Nephron (organoid): Measurements from ENCODE around the gene PPP3CA.
A peak's percentile ranks its signal among the peaks of the same experiment; 100 is the strongest.

ENCODE experiments used
- H3K27ac Mint-ChIP-seq, 3 experiments: 2 replicates each; pipeline ENCODE4 v1.8.0; 2020; ENCODE audit warnings: mixed read lengths in 3 of 3, mild to moderate bottlenecking in 2 of 3, moderate library complexity in 1 of 3
- H3K27me3 Mint-ChIP-seq: 2 replicates; pipeline ENCODE4 v1.8.0; 2021; ENCODE audit warnings: low read depth, mild to moderate bottlenecking, moderate library complexity, mixed read lengths
- H3K36me3 Mint-ChIP-seq: 2 replicates; pipeline ENCODE4 v1.8.0; 2020; ENCODE audit warnings: low read depth, mixed read lengths
- H3K4me1 Mint-ChIP-seq: 2 replicates; pipeline ENCODE4 v1.8.0; 2020; ENCODE audit warnings: mixed read lengths
- H3K4me3 Mint-ChIP-seq, 3 experiments: 2 replicates each; pipeline ENCODE4 v1.8.0; 2020; ENCODE audit warnings: mild to moderate bottlenecking in 3 of 3, mixed read lengths in 3 of 3, moderate library complexity in 2 of 3
- H3K9me3 Mint-ChIP-seq: 2 replicates; pipeline ENCODE4 v1.8.0; 2020; ENCODE audit warnings: mixed read lengths
- TF ChIP-seq, protein P1 (sequence below), 3 experiments: fragments of 200-600 bp; sonication (generic); IDR thresholded peaks; one replicate each; pipeline ENCODE4 v1.5.0; 2021; ENCODE audit warnings: antibody characterized with exemption in 3 of 3; ENCODE audit not compliant: unreplicated experiment in 3 of 3

Gene PPP3CA

DNA sequence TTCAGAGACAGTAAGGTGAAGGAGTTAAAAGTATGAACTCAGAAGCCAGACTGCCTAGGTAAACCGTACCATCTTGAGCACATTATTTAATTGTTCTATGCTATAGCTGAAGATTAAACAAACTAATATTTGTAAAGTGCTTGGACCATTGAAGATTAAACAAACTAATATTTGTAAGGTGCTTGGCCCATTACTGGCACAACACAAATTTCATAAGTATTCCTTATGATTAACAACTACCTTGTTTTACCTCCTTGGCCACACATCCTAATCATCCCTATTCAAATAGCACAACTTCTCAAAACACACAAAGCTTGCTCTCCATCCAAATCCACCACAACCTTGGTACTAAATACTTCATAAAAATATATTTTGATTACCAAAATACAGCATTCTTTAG, 137.0 kb downstream of the PPP3CA start:
- no peaks in the 10 kb centered on the region for H3K27me3 Mint-ChIP-seq
- H3K4me3 Mint-ChIP-seq = no peak overlapping the region
- no peak overlapping the region for H3K27ac Mint-ChIP-seq
- H3K4me1 Mint-ChIP-seq = no peaks in the 10 kb centered on the region
- H3K36me3 Mint-ChIP-seq = no peaks in the 10 kb centered on the region
- H3K9me3 Mint-ChIP-seq = no peaks in the 10 kb centered on the region
- TF ChIP-seq, protein P1, sequence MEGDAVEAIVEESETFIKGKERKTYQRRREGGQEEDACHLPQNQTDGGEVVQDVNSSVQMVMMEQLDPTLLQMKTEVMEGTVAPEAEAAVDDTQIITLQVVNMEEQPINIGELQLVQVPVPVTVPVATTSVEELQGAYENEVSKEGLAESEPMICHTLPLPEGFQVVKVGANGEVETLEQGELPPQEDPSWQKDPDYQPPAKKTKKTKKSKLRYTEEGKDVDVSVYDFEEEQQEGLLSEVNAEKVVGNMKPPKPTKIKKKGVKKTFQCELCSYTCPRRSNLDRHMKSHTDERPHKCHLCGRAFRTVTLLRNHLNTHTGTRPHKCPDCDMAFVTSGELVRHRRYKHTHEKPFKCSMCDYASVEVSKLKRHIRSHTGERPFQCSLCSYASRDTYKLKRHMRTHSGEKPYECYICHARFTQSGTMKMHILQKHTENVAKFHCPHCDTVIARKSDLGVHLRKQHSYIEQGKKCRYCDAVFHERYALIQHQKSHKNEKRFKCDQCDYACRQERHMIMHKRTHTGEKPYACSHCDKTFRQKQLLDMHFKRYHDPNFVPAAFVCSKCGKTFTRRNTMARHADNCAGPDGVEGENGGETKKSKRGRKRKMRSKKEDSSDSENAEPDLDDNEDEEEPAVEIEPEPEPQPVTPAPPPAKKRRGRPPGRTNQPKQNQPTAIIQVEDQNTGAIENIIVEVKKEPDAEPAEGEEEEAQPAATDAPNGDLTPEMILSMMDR (IDR thresholded peaks at IDR 0.05; ENCODE audit: unreplicated experiment in 3 of 3) = no peak

DNA sequence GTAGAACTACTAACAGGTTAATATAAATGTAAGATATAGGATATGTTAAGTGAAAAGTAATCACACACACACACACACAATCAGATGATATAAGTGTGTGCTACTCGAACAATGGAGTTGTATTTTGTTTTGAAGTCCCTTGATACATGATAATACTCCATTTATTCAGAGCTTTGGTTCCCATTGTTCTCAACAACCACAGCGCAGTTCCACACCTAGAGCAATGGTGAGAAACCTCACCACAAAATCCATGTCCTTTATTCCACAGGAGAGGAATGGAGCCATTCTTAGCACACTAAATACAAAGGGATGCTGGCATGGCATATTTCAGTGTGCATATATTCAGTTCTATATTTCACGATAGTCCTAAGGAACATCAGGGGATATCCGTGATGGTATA, 139.2 kb downstream of the PPP3CA start:
- H3K27me3 Mint-ChIP-seq = no peaks in the 10 kb centered on the region
- H3K9me3 Mint-ChIP-seq = no peaks in the 10 kb centered on the region
- no peak overlapping the region for H3K4me3 Mint-ChIP-seq
- H3K36me3 Mint-ChIP-seq = no peaks in the 10 kb centered on the region
- no peak overlapping the region for H3K27ac Mint-ChIP-seq
- no peaks in the 10 kb centered on the region for H3K4me1 Mint-ChIP-seq
- TF ChIP-seq, protein P1 (IDR thresholded peaks at IDR 0.05; ENCODE audit: unreplicated experiment in 3 of 3) = no peak

DNA sequence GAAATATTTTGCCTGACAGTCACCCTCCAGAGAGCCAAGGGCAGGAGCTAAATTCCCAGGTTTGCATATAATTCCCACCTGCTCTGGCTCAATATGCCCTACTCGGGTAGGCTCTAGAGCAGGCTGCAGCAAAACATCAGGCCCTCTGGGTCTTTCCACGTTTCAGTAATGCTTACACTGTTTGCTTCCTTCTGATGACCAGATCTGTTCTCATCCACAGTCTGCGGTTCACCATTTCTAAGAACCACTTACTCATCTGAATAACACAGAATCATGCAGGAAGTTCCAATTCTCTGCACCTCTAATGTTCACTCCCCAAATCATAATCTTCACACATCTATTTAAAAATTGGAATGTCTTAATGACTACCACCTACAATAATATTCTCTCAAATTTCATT, 141.4 kb downstream of the PPP3CA start:
- H3K27ac Mint-ChIP-seq = no peak overlapping the region
- no peaks in the 10 kb centered on the region for H3K36me3 Mint-ChIP-seq
- TF ChIP-seq, protein P1 (IDR thresholded peaks at IDR 0.05; ENCODE audit: unreplicated experiment in 3 of 3) = no peak
- no peak overlapping the region for H3K4me3 Mint-ChIP-seq
- no peaks in the 10 kb centered on the region for H3K27me3 Mint-ChIP-seq
- H3K9me3 Mint-ChIP-seq = no peaks in the 10 kb centered on the region
- H3K4me1 Mint-ChIP-seq = peaks cover 7% of the 10 kb centered on the region

DNA sequence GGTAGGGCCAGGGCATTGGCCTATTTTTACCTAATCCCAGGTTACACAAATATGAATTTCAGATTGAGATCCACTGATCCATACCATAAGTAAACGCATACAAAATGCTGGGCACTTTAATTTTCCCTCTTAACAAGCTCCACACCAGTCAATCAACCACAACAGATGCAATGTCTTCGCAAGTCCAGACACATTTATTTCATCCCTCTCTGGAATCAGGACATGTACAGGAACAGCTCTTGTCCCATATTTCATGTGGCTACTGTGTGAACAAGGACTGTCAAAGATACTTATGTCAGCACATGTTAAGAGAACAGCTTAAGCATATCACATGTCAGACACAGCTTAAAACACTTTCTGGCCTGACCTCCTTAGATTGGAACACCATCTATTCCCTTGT, 145.9 kb downstream of the PPP3CA start:
- Mint-ChIP-seq H3K4me1 (peaks cover 39% of the 10 kb centered on the region), H3K27ac (peak overlapping the region in 1 of 3 experiments; percentile 15), H3K9me3 (no peaks in the 10 kb centered on the region)

DNA sequence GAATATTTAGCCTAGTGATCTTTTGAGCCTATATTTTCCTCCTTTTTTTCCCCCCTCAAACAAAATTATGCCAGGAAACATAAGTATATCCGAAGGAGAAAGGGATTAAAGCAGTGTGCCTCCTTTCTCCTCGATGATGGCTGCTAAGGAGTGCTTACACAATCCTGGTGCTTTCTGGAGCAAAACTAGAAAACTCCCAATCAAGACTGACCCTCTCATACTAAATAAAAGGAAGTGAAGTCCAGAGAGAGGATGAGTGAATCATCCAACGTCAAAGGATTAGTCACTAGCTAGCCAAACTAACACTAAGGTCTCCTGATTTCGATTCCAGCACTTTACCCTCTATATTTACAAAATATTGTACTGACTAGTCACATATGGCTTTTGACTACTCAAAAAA, 146.8 kb downstream of the PPP3CA start:
- TF ChIP-seq, protein P1 (IDR thresholded peaks at IDR 0.05; ENCODE audit: unreplicated experiment in 3 of 3) = no peak
- Mint-ChIP-seq H3K9me3 (no peaks in the 10 kb centered on the region), H3K27ac (no peak overlapping the region), H3K27me3 (no peaks in the 10 kb centered on the region), H3K4me1 (peaks cover 39% of the 10 kb centered on the region), H3K36me3 (peaks cover 5% of the 10 kb centered on the region), H3K4me3 (no peak overlapping the region)

More for the DNA sequence above, 145.9 kb downstream of the PPP3CA start:
- no peaks in the 10 kb centered on the region for H3K36me3 Mint-ChIP-seq
- no peaks in the 10 kb centered on the region for H3K27me3 Mint-ChIP-seq
- TF ChIP-seq, protein P1 (IDR thresholded peaks at IDR 0.05; ENCODE audit: unreplicated experiment in 3 of 3) = no peak
- no peak overlapping the region for H3K4me3 Mint-ChIP-seq

DNA sequence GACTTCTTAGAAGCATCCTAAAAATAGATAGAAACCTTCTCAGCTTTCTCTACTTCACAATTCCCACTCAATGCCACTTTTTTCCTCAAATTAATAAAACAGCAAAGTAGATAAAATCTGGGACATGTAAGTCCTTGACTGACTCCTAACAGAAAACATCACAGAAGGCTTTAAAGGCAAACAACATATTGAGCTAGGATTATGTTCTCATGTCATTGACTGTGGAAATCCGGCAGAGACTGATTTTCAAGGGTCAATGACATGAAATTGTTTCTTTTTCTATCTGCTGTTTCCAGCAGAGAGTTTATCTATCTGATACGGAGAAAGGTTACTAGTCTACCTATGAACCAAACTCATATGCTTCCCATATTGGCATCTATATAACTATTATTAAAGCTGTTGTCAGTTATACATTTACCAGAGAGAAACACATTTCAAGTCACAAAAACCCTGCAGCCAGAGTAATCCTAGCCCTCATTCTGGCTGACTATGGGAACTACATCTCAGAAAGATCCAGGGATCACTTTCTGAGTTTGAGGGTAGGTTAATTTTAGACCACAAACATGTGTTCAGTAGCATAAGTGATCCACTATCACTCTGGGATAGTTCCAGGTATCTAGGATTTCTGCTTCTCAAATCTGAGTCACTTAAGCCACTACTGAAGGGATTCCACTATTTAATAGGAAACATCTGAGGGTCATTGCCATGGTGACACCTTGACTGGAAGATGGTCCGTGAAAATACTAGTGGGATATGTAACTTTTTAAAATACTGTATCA, 147.6 kb downstream of the PPP3CA start:
- Mint-ChIP-seq H3K9me3 (no peaks in the 10 kb centered on the region), H3K27me3 (no peaks in the 10 kb centered on the region)
- TF ChIP-seq, protein P1 (IDR thresholded peaks at IDR 0.05; ENCODE audit: unreplicated experiment in 3 of 3) = no peak

More for the DNA sequence above, 147.6 kb downstream of the PPP3CA start:
- Mint-ChIP-seq H3K36me3 (peaks cover 8% of the 10 kb centered on the region), H3K4me1 (peaks cover 39% of the 10 kb centered on the region), H3K27ac (no peak overlapping the region), H3K4me3 (no peak overlapping the region)
